Activated T-cell treated with anti-CD3 and anti-CD28 coated beads, Interleukin-2, amount 50 U/mL, for 24 hours (primary cell): Measurements from ENCODE around the gene PRRT1B.

ENCODE experiments used
- DNase-seq: peaks from one replicate; pipeline ENCODE4 v3.0.0-alpha.2; 2020
- H3K27ac Mint-ChIP-seq: 2 replicates; pipeline ENCODE4 v1.8.0; 2020; ENCODE audit warnings: mild to moderate bottlenecking, mixed read lengths
- H3K27me3 Mint-ChIP-seq: 2 replicates; pipeline ENCODE4 v1.8.0; 2020; ENCODE audit warnings: mixed read lengths
- H3K36me3 Mint-ChIP-seq: 2 replicates; pipeline ENCODE4 v1.8.0; 2020; ENCODE audit warnings: low read depth, mixed read lengths
- H3K4me1 Mint-ChIP-seq: 2 replicates; pipeline ENCODE4 v1.8.0; 2020; ENCODE audit warnings: low read depth, mixed read lengths
- H3K4me3 Mint-ChIP-seq: 2 replicates; pipeline ENCODE4 v1.8.0; 2020; ENCODE audit warnings: mild to moderate bottlenecking, moderate library complexity, mixed read lengths
- H3K9me3 Mint-ChIP-seq: 2 replicates; pipeline ENCODE4 v1.8.0; 2020; ENCODE audit warnings: mixed read lengths

PRRT1B gene

GRCh38 chr9:131603199-131603598 lies 57.9 kb downstream of the PRRT1B start:
- H3K4me3 Mint-ChIP-seq = no peak overlapping the region
- H3K27ac Mint-ChIP-seq = no peak overlapping the region
- no peak for DNase-seq
- H3K4me1 Mint-ChIP-seq = no peaks in the 10 kb centered on the region
- peaks cover 89% of the 10 kb centered on the region for H3K36me3 Mint-ChIP-seq
- H3K27me3 Mint-ChIP-seq = no peaks in the 10 kb centered on the region
- no peaks in the 10 kb centered on the region for H3K9me3 Mint-ChIP-seq

DNA sequence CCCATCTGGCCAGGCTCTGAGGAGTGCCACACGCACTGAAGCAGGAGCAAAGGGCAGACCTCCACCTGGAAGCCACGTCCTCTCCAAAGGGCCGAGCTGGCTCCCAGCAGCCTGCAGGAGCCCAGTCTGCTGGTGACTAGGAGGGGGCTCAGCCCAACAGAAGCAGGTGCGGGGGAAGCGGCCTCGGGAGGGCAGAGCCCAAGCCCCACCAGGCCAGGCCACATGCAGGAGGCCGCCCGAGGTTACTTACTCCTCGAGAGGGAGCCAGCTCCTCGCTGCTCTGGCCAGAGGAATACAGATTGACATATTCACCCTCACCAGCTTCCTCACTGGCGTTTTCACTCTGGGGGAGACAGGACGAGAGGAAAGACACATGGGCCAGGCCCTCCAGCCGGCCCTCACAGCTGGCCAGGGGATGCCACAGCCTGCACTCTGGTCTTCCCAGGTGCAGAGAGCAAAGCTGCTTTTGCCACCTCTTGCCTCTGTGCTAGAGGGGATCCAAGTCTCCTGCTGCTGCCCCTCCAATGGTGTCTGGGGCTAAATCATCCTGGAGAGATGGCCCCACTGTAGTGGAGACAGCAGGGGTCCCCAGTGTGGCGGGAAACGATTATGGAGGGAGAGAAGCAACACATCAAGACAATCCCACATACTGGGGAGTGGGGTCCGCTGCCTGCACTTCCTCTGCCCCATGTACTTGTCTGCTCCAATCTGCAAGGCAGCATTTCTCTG lies 58.6 kb downstream of the PRRT1B start:
- Mint-ChIP-seq H3K27ac (peak overlapping the region; percentile 77), H3K9me3 (no peaks in the 10 kb centered on the region), H3K4me3 (no peak overlapping the region), H3K27me3 (no peaks in the 10 kb centered on the region), H3K4me1 (no peaks in the 10 kb centered on the region), H3K36me3 (peaks cover 91% of the 10 kb centered on the region)
- no peak for DNase-seq

GRCh38 chr9:131605770-131606590 lies 60.7 kb downstream of the PRRT1B start:
- Mint-ChIP-seq H3K36me3 (peaks cover 94% of the 10 kb centered on the region), H3K27ac (peak overlapping the region; percentile 62), H3K9me3 (no peaks in the 10 kb centered on the region), H3K4me1 (no peaks in the 10 kb centered on the region), H3K27me3 (no peaks in the 10 kb centered on the region), H3K4me3 (no peak overlapping the region)
- no peak for DNase-seq

DNA sequence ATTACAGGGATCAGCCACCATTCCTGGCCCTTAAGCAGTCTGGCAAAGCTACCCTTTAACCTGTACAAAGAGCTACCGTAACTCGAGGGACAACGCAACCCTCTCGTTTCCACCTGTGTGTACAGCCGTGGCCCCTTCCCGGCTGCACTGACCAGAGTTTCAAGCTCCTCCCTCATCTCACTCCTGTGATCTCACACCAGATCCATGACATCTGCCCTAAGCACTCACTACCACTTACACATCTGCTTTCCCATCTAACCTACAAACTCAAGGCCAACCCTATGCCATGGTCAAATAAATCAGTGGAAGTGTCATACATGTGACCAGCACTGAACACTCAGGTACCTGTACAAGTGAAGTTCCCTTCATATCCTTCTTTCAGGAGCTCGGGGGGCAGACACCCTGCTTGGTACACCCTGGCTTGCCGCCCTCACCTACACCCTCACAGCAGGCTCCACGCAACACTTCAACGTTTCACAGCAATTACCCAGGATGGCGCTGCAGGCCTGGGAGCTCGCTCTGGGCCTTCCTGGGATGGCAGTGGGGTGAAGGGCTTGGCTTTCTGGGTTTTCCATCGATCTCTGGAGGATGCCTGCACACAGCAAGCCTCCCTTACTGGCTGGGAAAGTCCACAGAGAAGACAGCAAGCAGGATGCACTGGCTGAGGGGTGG lies 61.7 kb downstream of the PRRT1B start:
- H3K36me3 Mint-ChIP-seq = peaks cover 95% of the 10 kb centered on the region
- H3K27ac Mint-ChIP-seq = peak overlapping the region; percentile 80
- no peaks in the 10 kb centered on the region for H3K4me1 Mint-ChIP-seq
- no peaks in the 10 kb centered on the region for H3K9me3 Mint-ChIP-seq
- no peak for DNase-seq
- H3K4me3 Mint-ChIP-seq = no peak overlapping the region
- H3K27me3 Mint-ChIP-seq = no peaks in the 10 kb centered on the region

GRCh38 chr9:131607591-131607990 lies 62.3 kb downstream of the PRRT1B start:
- H3K4me3 Mint-ChIP-seq = no peak overlapping the region
- no peaks in the 10 kb centered on the region for H3K9me3 Mint-ChIP-seq
- no peaks in the 10 kb centered on the region for H3K4me1 Mint-ChIP-seq
- H3K27me3 Mint-ChIP-seq = no peaks in the 10 kb centered on the region
- H3K27ac Mint-ChIP-seq = peak overlapping the region; percentile 80
- no peak for DNase-seq
- peaks cover 95% of the 10 kb centered on the region for H3K36me3 Mint-ChIP-seq

DNA sequence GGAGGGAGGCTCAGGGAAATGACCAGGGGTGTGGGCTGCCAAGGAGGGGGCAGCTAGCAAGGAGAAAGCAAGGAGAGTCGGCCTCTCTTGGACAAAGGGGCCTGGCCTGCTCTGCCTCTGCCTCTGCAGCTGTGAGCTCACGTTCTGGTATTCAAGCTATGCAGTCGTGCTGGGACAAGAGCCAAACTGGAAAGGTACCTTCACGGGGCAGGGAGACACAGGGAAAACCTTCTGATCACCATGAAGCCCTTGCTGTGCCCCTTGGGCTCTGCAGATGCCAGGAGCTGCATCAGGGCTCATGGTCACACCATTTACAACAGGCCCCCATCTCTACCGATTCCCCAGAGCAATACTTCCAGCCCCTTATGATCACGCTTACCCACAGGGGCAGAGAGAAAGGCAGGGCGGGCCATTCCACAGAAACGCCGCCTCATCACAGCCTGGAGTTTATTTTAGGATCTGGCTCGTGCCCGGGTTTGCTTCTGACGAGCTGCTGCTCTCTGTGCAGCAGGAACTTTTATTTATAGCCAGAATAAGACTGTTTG lies 63.2 kb downstream of the PRRT1B start:
- no peak for DNase-seq
- peaks cover 95% of the 10 kb centered on the region for H3K36me3 Mint-ChIP-seq
- H3K27me3 Mint-ChIP-seq = no peaks in the 10 kb centered on the region
- peak overlapping the region; percentile 8 for H3K27ac Mint-ChIP-seq
- H3K4me3 Mint-ChIP-seq = no peak overlapping the region
- no peaks in the 10 kb centered on the region for H3K4me1 Mint-ChIP-seq
- H3K9me3 Mint-ChIP-seq = no peaks in the 10 kb centered on the region
